Omental fat pad (tissue), 4 donors: ENCODE measurements around the gene CPXM1. TPM values are rescaled to one million over a fixed set of nuclear protein-coding genes. Genes with fewer than 3 reads are reported as not detected.
A peak's percentile ranks its signal among the peaks of the same experiment; 100 is the strongest.

Source experiments
- ATAC-seq: fragments of 150-250 bp; one replicate; pipeline ENCODE4 v1.9.1; 2016; ENCODE audit warnings: mild to moderate bottlenecking, moderate library complexity; ENCODE audit not compliant: low FRiP score
- DNase-seq: peaks from one replicate; pipeline ENCODE4 v3.0.0-alpha.2; 2019; ENCODE audit warnings: low spot score
- CTCF ChIP-seq, 3 donors: fragments of 450-650 bp; IDR thresholded peaks; one replicate each; pipeline ENCODE4 v1.5.1; 2016 to 2017; ENCODE audit warnings: antibody characterized with exemption in 3 of 3, mild to moderate bottlenecking in 3 of 3, moderate library complexity in 2 of 3
- total RNA-seq, 4 donors: library from RNA; depleted of rRNA; stranded (reverse); fragments of >200 nt; gene quantifications; one replicate each; pipeline ENCODE4 v1.1.0, GENCODE V29; 2016

CPXM1 gene
- total RNA-seq, 4 donors from 2014 or later: 22.1 to 74.1 (median 32.3) TPM

DNA sequence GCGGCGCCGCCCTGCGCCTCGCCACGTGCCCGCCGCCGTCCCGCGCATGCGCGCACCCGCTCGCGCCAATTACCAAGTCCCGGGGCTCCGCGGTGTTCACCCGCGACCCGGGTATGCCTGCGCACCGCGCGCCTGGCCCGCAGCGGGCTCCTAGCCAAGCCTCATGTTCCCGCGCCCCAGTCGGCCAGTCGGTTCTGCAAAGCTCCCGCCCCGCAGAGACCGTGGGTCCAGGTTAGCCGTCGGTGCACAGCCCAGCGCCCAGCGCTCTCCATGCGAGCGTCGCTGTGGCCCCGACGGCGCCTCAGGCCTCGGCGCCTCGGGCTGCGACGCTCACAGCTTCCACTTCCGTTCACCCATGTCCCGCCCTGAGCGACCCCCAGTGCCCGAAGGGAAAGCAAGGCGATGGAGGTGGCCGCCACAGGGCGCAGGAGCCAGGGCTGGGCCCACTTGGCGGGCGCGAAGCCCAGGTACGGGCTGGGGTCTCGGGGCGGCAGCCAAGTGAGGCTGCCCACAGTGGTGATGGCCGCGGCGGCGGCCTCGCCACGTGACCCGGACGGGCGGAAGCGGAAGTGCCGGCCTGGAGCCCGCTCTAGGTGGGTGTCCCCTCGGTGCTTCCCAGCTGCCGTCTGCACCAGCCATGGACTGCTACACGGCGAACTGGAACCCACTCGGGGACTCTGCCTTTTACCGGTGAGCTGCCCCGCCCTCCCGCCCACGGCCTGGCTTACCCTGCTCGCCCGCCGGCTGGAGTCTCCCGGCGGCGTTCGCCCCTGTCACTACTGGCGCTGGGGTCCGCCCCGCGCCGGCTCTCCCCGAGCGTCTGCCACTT lies 39.9 kb upstream of the CPXM1 start, which contains the start of the genes PCED1A and VPS16:
PCED1A (minus strand) TSS at position 518 of the 829 bp plus-strand sequence. CDS start 743 bp downstream, outside the sequence.
VPS16 (plus strand) TSS at position 608 of the 829 bp plus-strand sequence; CDS start at position 638, 30 bp downstream.
- TF ChIP-seq CTCF (IDR thresholded peaks at IDR 0.05): no peak
- DNase-seq: peak; percentile 55
- ATAC-seq: peak; percentile 95

- ATAC-seq: no peak
- no peak for TF ChIP-seq CTCF (IDR thresholded peaks at IDR 0.05)
- no peak for DNase-seq
These were observed 39.3 kb upstream of the CPXM1 start for GRCh38 chr20:2839732-2840137.

DNA sequence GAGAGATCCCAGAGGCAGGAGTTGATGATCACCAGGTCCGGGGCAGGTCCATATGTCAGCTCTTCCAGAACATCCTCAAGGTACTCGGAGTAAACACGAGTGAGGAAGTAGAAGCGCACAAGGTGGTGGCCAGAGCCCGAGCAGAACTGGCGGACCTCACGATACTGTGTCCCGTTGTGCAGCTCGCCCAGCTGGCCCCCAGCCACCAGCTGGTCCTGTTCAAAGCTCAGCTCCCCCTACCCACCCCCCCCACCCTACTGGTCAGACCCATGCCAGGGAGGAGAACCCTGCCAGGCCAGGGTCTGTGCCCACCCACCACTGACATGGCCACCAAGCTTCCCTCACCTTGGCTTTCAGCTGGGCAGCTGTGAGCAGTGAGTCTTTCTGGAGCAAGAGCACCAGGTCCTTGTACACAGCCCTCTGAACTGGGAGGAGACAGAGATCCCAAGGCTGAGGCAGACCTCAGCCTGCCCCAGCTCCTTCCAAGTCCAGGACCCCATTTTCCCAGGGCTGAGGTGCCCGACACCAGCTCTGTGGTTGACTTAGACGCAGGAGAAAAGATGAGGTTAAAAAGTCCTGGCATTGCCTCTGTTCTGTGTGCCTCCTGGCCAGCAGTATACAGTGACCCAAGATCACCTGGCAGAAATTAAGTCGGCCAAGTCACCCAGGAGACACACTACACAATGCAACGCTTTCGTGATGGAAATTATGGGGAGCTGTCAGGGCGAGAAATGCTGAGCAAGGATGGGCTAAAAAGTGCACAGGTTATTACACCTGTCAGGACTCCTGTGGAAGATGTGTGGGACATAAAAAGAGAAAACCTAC lies 38.6 kb upstream of the CPXM1 start:
- no peak for ATAC-seq
- DNase-seq: no peak
- no peak for TF ChIP-seq CTCF (IDR thresholded peaks at IDR 0.05)

DNA sequence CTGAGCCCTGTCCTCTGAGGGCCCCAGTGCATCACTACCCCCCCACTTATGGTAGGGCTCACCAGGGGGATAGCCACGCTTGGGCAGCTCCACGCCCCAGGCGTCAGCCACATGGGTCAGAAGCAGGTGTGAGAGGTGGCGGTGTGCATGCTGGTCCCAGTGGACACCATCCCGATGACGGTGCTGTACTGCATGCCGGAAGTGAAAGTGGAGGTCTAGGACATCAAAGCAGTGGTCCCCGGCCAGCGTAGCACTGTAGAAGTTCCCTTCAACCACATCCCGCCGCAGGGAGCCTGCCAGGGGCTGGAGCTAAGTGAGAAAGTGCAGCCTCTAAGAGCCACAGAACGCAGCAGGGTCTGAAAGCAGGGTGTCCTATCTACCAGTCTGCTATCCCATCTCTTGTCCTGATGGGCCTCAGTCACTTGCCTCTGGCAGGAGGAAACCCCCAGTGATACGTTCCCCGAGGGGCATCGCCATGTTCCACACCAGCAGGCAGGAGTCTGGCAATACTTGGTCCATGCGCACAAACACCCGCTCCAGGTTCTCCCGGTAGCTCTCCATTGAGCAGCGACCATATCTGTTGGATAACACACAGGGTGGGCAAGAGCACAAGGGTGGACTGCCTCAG lies 37.9 kb upstream of the CPXM1 start:
- no peak for TF ChIP-seq CTCF (IDR thresholded peaks at IDR 0.05)
- ATAC-seq: no peak
- no peak for DNase-seq

- no peak for ATAC-seq
- no peak for TF ChIP-seq CTCF (IDR thresholded peaks at IDR 0.05)
- no peak for DNase-seq
These were observed 37.0 kb upstream of the CPXM1 start for GRCh38 chr20:2837221-2837960.

GRCh38 chr20:2836035-2836434 lies 35.6 kb upstream of the CPXM1 start:
- ATAC-seq (no peak), DNase-seq (no peak)
- no peak for TF ChIP-seq CTCF (IDR thresholded peaks at IDR 0.05)
